K562 (cell line): ENCODE results near the gene DSG2. TPM values are rescaled to one million over a fixed set of nuclear protein-coding genes. Genes with fewer than 3 reads are reported as not detected.

Experiments used
- ARID1B ChIP-seq: fragments of 450-650 bp; IDR thresholded peaks from 2 replicates; pipeline ENCODE4 v1.6.1; 2016; ENCODE audit warnings: antibody characterized with exemption, mild to moderate bottlenecking, inconsistent platforms
- DIDO1 ChIP-seq: fragments of 450-650 bp; IDR thresholded peaks from 2 replicates; pipeline ENCODE4 v1.6.1; 2016; ENCODE audit warnings: low read depth, missing biosample characterization, missing genetic modification characterization
- ESRRB ChIP-seq: fragments of 250-450 bp; sonication (Bioruptor Pico); IDR thresholded peaks from 2 replicates; pipeline ENCODE4 v1.5.0; 2020; ENCODE audit warnings: mild to moderate bottlenecking, moderate library complexity, borderline replicate concordance
- GTF2E2 ChIP-seq: fragments of 200-800 bp; sonication (Bioruptor generic); IDR thresholded peaks from 2 replicates; pipeline ENCODE4 v1.6.1; 2016; ENCODE audit warnings: missing genetic modification characterization, missing compliant biosample characterization
- HIVEP1 ChIP-seq: fragments of 250-450 bp; sonication (Bioruptor Pico); IDR thresholded peaks from 2 replicates; pipeline ENCODE4 v1.4.0; 2020; ENCODE audit warnings: mild to moderate bottlenecking
- KDM1A ChIP-seq, 2 experiments: fragments of 450-650 bp; IDR thresholded peaks; 2 replicates each; pipeline ENCODE4 v1.6.1; 2016; ENCODE audit warnings: mild to moderate bottlenecking in 2 of 2
- MCM2 ChIP-seq: fragments of 450-650 bp; IDR thresholded peaks from 2 replicates; pipeline ENCODE4 v1.6.1; 2017; ENCODE audit warnings: low read depth, mild to moderate bottlenecking
- POLR2G ChIP-seq: fragments of 200-400 bp; formaldehyde crosslinking; IDR thresholded peaks from 2 replicates; pipeline ENCODE4 v1.6.1; 2017; ENCODE audit warnings: low read depth, mild to moderate bottlenecking, antibody characterized with exemption, low read length, moderate library complexity
- RCOR1 ChIP-seq, 2 experiments: IDR thresholded peaks; 2 replicates each; pipeline ENCODE4 v1.6.1; 2012; ENCODE audit warnings: low read depth in 2 of 2, low read length in 2 of 2, borderline replicate concordance in 1 of 2, improper control_type of control experiment in 1 of 2
- SMAD4 ChIP-seq: fragments of 250-450 bp; sonication (Bioruptor Pico); conservative IDR thresholded peaks from 2 replicates; pipeline ENCODE4 v1.8.0; 2021; ENCODE audit warnings: inconsistent platforms, mild to moderate bottlenecking, moderate library complexity
- STAT5A ChIP-seq: IDR thresholded peaks from 2 replicates; pipeline ENCODE4 v1.6.1; 2012; ENCODE audit warnings: low read length, inconsistent platforms, borderline replicate concordance
- TCFL5 ChIP-seq: fragments of 250-450 bp; sonication (Bioruptor Pico); conservative IDR thresholded peaks from 2 replicates; pipeline ENCODE4 v1.6.1; 2021; ENCODE audit warnings: mild to moderate bottlenecking, moderate library complexity, matching md5 sums
- ZNF124 ChIP-seq: sonication (generic); formaldehyde crosslinking; IDR thresholded peaks from 2 replicates; pipeline ENCODE4 v1.8.1; 2022; ENCODE audit warnings: missing genetic modification reagents
- ZNF347 ChIP-seq: fragments of 450-650 bp; formaldehyde crosslinking; IDR thresholded peaks from 2 replicates; pipeline ENCODE4 v1.4.0; 2020; ENCODE audit warnings: low read depth, mild to moderate bottlenecking, moderate library complexity
- ZNF696 ChIP-seq: fragments of 250-450 bp; sonication (Bioruptor Pico); conservative IDR thresholded peaks from 2 replicates; pipeline ENCODE4 v1.4.0; 2020; ENCODE audit warnings: mild to moderate bottlenecking, moderate library complexity
- ZNF707 ChIP-seq: fragments of 250-450 bp; sonication (Bioruptor Pico); conservative IDR thresholded peaks from 2 replicates; pipeline ENCODE4 v1.8.0; 2022; ENCODE audit warnings: inconsistent platforms, mild to moderate bottlenecking, moderate library complexity
- polyA plus RNA-seq, 8 experiments: library from polyadenylated mRNA; depleted of rRNA in 4 of 8; stranded (reverse) in 5 of 8; unstranded in 3 of 8; fragments of >200 nt; fragmentation: Nextera tagmentation in 2 of 8; fragmentation: Illumina TruSeq in 1 of 8; extraction: Ambion mirVana in 2 of 8; extraction: Trizol in 1 of 8; gene quantifications; 2 replicates each; pipeline versions ENCODE4 v1.2.1 to v1.2.3, GENCODE V29; 2011 to 2014; ENCODE audit warnings: inconsistent platforms in 1 of 8, missing spikeins in 1 of 8
- total RNA-seq, 7 experiments: library from RNA; depleted of rRNA in 6 of 7; stranded (reverse); fragments of >200 nt in 6 of 7; fragmentation: Illumina TruSeq in 2 of 7; extraction: Trizol in 2 of 7; gene quantifications; 2 replicates each; pipeline versions ENCODE4 v1.2.1 to v1.2.3, GENCODE V29; 2011 to 2021; ENCODE audit warnings: low replicate concordance in 1 of 7
- TF ChIP-seq, protein P1 (sequence below), 2 experiments: fragments of 450-650 bp; formaldehyde crosslinking in 1 of 2; IDR thresholded peaks; 2 replicates each; pipeline versions ENCODE4 v1.4.0 to v1.6.1; 2014 to 2020; ENCODE audit warnings: mild to moderate bottlenecking in 2 of 2, borderline replicate concordance in 1 of 2, low read depth in 1 of 2
- TF ChIP-seq, protein P2 (sequence below), 2 experiments: fragments of 250-450 bp in 1 of 2; fragments of 450-650 bp in 1 of 2; sonication (Bioruptor Pico) in 1 of 2; IDR thresholded peaks; 2 replicates each; pipeline versions ENCODE4 v1.6.1 to v1.8.0; 2016 to 2021; ENCODE audit warnings: mild to moderate bottlenecking in 2 of 2, moderate library complexity in 2 of 2, missing compliant biosample characterization in 1 of 2, missing genetic modification characterization in 1 of 2

DSG2 gene
- total and polyA plus RNA-seq, 9 of the 15 experiments (the other 6 are each of a cell fraction or from before 2014, with no cell fraction given): 16.9 to 68.6 (median 41.3) TPM

DNA sequence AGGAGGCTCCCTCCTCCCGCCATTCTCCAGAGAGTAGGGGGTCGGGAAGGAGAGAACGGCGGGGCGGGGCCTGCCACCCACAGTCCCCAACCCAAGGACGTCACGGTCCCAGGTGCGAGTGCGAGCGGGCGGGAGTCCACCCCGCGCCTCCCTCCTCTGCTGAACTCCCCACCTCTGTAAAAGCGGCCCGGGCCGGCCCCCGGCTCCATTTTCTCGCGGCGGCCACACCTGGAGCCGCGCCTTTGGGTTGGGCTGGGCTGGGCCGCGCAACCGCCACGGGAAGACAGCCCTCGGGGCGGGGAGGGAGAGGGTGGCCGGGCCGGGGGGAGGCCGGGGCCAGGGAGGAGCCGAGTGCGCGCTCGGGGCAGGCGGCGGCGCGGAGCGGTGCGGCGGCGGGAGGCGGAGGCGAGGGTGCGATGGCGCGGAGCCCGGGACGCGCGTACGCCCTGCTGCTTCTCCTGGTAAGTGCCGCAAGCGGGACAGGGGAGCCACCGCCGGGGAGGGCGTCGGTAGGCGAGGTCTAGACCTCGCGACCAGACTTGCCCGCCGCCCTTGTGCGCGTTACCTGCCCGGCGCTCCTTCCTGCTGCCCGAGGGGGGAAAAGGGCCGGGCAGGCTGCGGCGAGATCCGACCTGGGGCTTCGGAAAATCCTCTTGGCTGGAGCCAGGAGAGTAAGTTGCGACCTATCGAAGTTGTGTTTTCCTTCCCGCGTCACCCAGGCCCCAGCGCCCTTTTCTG is at the start of gene DSG2 (continued):
- TF ChIP-seq, protein P1, sequence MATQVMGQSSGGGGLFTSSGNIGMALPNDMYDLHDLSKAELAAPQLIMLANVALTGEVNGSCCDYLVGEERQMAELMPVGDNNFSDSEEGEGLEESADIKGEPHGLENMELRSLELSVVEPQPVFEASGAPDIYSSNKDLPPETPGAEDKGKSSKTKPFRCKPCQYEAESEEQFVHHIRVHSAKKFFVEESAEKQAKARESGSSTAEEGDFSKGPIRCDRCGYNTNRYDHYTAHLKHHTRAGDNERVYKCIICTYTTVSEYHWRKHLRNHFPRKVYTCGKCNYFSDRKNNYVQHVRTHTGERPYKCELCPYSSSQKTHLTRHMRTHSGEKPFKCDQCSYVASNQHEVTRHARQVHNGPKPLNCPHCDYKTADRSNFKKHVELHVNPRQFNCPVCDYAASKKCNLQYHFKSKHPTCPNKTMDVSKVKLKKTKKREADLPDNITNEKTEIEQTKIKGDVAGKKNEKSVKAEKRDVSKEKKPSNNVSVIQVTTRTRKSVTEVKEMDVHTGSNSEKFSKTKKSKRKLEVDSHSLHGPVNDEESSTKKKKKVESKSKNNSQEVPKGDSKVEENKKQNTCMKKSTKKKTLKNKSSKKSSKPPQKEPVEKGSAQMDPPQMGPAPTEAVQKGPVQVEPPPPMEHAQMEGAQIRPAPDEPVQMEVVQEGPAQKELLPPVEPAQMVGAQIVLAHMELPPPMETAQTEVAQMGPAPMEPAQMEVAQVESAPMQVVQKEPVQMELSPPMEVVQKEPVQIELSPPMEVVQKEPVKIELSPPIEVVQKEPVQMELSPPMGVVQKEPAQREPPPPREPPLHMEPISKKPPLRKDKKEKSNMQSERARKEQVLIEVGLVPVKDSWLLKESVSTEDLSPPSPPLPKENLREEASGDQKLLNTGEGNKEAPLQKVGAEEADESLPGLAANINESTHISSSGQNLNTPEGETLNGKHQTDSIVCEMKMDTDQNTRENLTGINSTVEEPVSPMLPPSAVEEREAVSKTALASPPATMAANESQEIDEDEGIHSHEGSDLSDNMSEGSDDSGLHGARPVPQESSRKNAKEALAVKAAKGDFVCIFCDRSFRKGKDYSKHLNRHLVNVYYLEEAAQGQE (IDR thresholded peaks at IDR 0.05; ENCODE audit: borderline replicate concordance): 0 out of 2 replicates have a peak, but pooled peaks have one; percentile 3
- TF ChIP-seq, protein P1 (CRISPR knock-in tag; IDR thresholded peaks at IDR 0.05; ENCODE audit: low read depth): no peak
- no peak for TF ChIP-seq ZNF124 (CRISPR knock-in tag)
- TF ChIP-seq STAT5A: no peak
- no peak for TF ChIP-seq HIVEP1
- no peak for TF ChIP-seq MCM2
- TF ChIP-seq GTF2E2 (tag): no peak
- no peak for TF ChIP-seq ARID1B
- no peak for TF ChIP-seq ZNF347
- TF ChIP-seq, protein P2, sequence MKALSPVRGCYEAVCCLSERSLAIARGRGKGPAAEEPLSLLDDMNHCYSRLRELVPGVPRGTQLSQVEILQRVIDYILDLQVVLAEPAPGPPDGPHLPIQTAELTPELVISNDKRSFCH (CRISPR knock-in tag; IDR thresholded peaks at IDR 0.05): no peak
- TF ChIP-seq, protein P2 (tag; IDR thresholded peaks at IDR 0.05): peak; percentile 74
- TF ChIP-seq SMAD4 (CRISPR knock-in tag): no peak
- no peak for TF ChIP-seq ZNF707 (CRISPR knock-in tag)
- TF ChIP-seq ZNF696 (CRISPR knock-in tag): no peak
- no peak for TF ChIP-seq DIDO1 (tag)
- no peak for TF ChIP-seq RCOR1 (IDR thresholded peaks at IDR 0.05; ENCODE audit: borderline replicate concordance in 1 of 2, low read depth in 2 of 2, low read length in 2 of 2)
- TF ChIP-seq ESRRB (CRISPR knock-in tag): no peak
- no peak for TF ChIP-seq KDM1A (IDR thresholded peaks at IDR 0.05)
- peak; percentile 93 for TF ChIP-seq POLR2G
- no peak for TF ChIP-seq TCFL5 (CRISPR knock-in tag)
